ENCODE results near the gene ZG16.
A peak's percentile ranks its signal among the peaks of the same experiment; 100 is the strongest.
"Not testable (repeated sequence)": the region's sequence is repeated elsewhere in the genome, so short reads cannot be mapped to it uniquely, and the experiment has no call there.

Gene ZG16

DNA sequence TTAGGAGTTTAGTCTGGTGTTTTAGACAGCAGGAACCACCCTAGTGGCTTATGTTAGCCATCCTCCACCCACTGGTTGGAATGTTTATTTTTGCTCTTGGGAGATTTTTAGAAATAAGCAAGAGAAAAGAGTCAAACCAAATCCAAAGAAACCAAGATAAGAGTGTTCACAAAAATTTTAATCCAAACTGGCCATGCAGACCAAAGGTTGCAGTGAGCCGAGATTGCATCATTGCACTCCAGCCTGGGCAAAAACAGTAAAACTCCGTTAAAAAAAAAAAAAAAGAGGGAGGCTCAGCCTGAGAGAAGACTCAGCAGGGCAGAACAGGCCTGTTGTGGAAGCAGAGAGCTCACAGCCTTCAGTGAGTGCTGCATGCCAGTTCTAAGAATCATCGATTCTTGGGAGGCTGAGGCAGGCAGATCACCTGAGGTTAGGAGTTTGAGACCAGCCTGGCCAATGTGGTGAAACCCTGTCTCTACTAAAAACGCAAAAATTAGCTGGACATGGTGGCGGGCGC is 20.0 kb upstream of the ZG16 start:
- TF ChIP-seq, protein P1, sequence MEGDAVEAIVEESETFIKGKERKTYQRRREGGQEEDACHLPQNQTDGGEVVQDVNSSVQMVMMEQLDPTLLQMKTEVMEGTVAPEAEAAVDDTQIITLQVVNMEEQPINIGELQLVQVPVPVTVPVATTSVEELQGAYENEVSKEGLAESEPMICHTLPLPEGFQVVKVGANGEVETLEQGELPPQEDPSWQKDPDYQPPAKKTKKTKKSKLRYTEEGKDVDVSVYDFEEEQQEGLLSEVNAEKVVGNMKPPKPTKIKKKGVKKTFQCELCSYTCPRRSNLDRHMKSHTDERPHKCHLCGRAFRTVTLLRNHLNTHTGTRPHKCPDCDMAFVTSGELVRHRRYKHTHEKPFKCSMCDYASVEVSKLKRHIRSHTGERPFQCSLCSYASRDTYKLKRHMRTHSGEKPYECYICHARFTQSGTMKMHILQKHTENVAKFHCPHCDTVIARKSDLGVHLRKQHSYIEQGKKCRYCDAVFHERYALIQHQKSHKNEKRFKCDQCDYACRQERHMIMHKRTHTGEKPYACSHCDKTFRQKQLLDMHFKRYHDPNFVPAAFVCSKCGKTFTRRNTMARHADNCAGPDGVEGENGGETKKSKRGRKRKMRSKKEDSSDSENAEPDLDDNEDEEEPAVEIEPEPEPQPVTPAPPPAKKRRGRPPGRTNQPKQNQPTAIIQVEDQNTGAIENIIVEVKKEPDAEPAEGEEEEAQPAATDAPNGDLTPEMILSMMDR (IDR thresholded peaks at IDR 0.05; ENCODE audit: low read depth, low read length) = peak; percentile 25
- peak; percentile 15 for DNase-seq (ENCODE audit: extremely low read depth, low read depth)

DNA sequence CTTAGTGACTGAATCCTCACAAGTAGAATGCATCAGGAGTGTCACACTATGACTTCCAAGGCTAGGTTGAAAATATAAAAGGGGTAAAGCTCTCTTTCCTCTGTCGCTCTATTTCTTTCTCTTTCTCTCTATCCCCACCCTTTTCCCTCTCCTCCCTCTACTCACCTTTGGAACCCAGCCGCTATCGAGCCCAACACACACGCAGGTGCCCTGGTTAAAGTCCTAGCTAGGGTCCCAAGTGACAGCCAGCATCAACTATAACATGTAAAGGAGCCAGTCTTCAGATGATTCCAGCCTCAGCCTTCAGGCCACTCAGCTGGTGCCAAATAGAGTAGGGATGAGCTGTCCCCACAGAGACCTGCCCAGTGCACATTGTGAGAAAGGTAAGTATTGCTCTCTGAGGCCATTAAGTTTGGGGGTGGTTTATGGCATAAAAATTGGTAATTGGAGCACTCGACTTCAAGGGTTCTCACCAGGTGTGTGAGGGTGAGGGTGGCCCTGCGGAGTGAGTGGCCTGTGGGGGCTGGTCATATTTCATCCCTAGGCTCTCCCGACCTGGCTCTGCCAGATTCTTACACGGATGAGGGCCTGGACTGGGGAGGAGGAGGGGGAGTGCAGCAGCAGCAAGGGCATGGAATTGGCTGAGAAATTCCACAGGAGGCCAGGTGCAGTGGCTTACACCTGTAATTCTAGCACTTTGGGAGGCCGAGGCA is 17.3 kb upstream of the ZG16 start:
- no peak for DNase-seq (ENCODE audit: extremely low read depth, low read depth)
- TF ChIP-seq, protein P1 (IDR thresholded peaks at IDR 0.05; ENCODE audit: low read depth, low read length) = no peak

DNA sequence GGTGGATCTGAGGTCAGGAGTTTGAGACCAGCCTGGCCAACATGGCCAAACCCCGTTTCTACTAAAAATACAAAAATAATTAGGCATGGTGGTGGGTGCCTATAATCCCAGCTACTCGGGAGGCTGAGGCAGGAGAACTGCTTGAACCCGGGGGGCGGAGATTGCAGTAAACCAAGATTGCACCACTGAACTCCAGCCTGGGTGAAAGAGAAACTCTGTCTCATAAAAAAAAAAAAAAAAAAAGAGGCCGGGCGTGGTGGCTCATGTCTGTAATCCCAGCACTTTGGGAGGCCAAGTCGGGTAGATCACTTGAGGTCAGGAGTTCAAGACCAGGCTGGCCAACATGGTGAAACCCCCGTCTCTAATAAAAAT is 16.8 kb upstream of the ZG16 start:
- not testable (repeated sequence) for DNase-seq (ENCODE audit: extremely low read depth, low read depth)

DNA sequence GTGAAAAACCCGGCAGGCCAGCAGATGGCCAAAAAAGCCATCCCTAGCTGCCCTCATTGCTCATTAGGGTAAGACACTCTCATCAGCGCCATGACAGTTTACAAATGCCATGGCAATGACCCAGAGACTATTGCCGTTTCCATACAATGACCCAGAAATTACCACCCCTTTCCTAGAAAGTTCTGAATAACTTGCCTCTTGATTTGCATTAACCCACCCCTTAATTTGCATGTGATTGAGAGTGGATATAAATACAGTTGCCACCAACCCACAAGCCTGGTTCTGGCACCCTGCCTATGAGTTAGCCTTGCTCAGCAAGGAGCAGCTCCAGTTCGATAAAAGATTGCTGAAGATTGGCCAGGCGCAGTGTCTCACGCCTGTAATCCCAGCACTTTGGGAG is 16.2 kb upstream of the ZG16 start:
- TF ChIP-seq, protein P1 (IDR thresholded peaks at IDR 0.05; ENCODE audit: low read depth, low read length) = no peak
- DNase-seq (ENCODE audit: extremely low read depth, low read depth) = no peak

DNA sequence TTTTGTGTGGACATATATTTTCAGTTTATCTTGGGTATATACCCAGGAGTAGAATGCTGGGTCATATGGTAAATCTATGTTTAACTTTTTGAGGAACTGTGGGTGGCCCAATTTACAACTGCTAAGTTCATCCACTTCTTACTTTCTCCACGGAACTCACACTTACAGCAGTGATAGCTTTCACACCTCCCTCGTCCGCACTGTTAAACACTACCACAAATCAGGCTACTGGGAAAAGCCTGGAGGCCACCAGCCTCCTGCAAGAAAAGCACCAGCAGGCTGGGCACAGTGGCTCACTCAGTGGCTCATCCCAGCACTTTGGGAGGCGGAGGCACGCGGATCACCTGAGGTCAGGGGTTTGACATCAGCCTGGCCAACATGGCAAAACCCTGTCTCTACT is 14.7 kb upstream of the ZG16 start:
- no peak for DNase-seq (ENCODE audit: extremely low read depth, low read depth)
- TF ChIP-seq, protein P1 (IDR thresholded peaks at IDR 0.05; ENCODE audit: low read depth, low read length) = no peak

DNA sequence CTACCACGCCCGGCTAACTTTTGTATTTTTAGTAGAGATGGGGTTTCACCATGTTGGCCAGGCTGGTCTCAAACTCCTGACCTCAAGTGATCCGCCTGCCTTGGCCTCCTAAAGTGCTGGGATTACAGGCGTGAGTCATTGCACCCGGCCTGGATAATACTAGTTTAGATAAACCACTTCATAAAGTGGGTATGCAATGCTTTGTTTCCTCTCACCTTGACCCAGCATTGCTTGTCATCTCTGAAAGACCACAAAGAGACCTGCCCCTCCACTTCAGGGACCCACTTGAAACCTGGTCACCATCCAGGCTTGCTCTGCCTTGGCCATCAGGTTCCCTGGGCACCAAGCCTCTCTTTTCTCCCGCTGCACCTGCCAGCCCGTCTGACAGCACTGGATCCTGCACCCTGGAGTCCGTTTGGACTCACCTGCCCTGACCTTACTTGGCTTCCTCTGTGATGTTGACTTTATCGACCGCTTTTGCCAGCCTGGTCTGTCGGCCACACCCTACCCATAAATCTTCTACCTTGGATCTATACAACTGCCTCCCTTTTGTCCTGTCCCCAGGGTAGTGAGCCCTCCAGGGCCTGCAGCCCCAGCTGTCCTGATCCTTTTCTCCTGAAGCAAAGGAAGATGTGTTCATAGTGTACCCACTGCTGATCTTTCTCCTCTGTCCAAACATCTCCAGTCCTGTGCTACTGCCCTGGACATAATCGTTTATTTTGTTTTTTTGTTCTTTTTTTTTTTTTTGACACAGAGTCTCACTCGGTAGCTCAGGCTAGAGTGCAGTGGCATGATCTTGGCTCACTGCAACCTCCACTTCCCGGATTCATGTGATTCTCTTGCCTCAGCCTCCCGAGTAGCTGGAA is 12.7 kb upstream of the ZG16 start:
- no peak for DNase-seq (ENCODE audit: extremely low read depth, low read depth)
- TF ChIP-seq, protein P1 (IDR thresholded peaks at IDR 0.05; ENCODE audit: low read depth, low read length) = no peak

DNA sequence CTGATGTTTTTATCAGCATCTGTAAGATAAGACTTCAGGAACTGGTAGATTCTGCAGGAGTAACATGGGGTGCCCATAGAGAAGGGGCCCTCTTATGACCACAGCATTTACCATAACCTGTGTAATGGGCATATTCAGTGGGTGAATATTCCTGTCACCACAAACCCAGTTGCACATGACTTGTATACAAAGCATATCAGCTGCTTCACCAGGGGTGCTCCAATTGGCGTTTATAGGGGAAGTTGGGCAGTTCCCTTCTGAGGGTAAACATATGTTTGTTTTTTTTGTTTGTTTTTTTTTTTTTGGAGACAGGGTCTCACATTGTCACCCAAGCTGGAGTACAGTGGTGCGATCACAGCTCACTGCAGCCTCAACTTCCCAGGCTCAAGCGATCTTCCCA is 11.5 kb upstream of the ZG16 start:
- TF ChIP-seq, protein P1 (IDR thresholded peaks at IDR 0.05; ENCODE audit: low read depth, low read length) = no peak
- no peak for DNase-seq (ENCODE audit: extremely low read depth, low read depth)

All from AG09319 (cell line).